CD4-positive, CD25-positive, alpha-beta regulatory T cell (primary cell): ENCODE data around the gene CYP2C18. TPM values are rescaled to one million over a fixed set of nuclear protein-coding genes. Genes with fewer than 3 reads are reported as not detected.
"Not testable (repeated sequence)": the region's sequence is repeated elsewhere in the genome, so short reads cannot be mapped to it uniquely, and the experiment has no call there.

Source experiments
- ATAC-seq, 2 donors: fragments of 150-1000 bp; cut with Tn5 transposase; one replicate each; pipeline ENCODE4 v1.10.0; 2021; ENCODE audit warnings: low read depth in 2 of 2, moderate number of reproducible peaks in 2 of 2, moderate library complexity in 1 of 2
- DNase-seq, 3 donors: peaks; one replicate each; pipeline versions ENCODE4 v3.0.0 to v3.0.0-alpha.2; 2012 to 2022; ENCODE audit warnings: mixed read lengths in 1 of 3
- H3K27ac ChIP-seq: one replicate; pipeline ENCODE4 v1.7.0; 2013; ENCODE audit warnings: mild to moderate bottlenecking, low read length; ENCODE audit not compliant: insufficient read depth, poor library complexity, severe bottlenecking
- H3K27me3 ChIP-seq: one replicate; pipeline ENCODE4 v1.7.0; 2013; ENCODE audit warnings: low read length; ENCODE audit not compliant: control insufficient read depth, insufficient read depth
- H3K36me3 ChIP-seq: one replicate; pipeline ENCODE4 v1.7.0; 2013; ENCODE audit warnings: mild to moderate bottlenecking, low read length, moderate library complexity; ENCODE audit not compliant: control insufficient read depth, insufficient read depth
- H3K4me1 ChIP-seq: 2 replicates; pipeline ENCODE4 v1.7.0; 2013; ENCODE audit warnings: mild to moderate bottlenecking, low read length; ENCODE audit not compliant: insufficient read depth, control insufficient read depth, poor library complexity, severe bottlenecking
- H3K4me3 ChIP-seq: one replicate; pipeline ENCODE4 v1.7.0; 2013; ENCODE audit warnings: low read depth, mild to moderate bottlenecking, low read length, moderate library complexity
- H3K9me3 ChIP-seq, 2 experiments: 1 replicate in 1 of 2; 2 replicates in 1 of 2; pipeline ENCODE4 v1.7.0; 2013; ENCODE audit warnings: low read length in 2 of 2, mild to moderate bottlenecking in 1 of 2, moderate library complexity in 1 of 2; ENCODE audit not compliant: control insufficient read depth in 2 of 2
- H3K27ac Mint-ChIP-seq, 3 donors: one replicate each; pipeline ENCODE4 v1.8.0; 2020 to 2022; ENCODE audit warnings: mild to moderate bottlenecking in 3 of 3, mixed read lengths in 3 of 3, moderate library complexity in 2 of 3
- H3K27me3 Mint-ChIP-seq: one replicate; pipeline ENCODE4 v1.8.0; 2022; ENCODE audit warnings: mild to moderate bottlenecking, mixed read lengths
- H3K36me3 Mint-ChIP-seq: one replicate; pipeline ENCODE4 v1.8.0; 2020; ENCODE audit warnings: mixed read lengths
- H3K4me1 Mint-ChIP-seq, 4 donors: one replicate each; pipeline ENCODE4 v1.8.0; 2020 to 2022; ENCODE audit warnings: mixed read lengths in 4 of 4, mild to moderate bottlenecking in 1 of 4
- H3K4me3 Mint-ChIP-seq, 4 donors: one replicate each; pipeline ENCODE4 v1.8.0; 2020 to 2022; ENCODE audit warnings: mild to moderate bottlenecking in 4 of 4, mixed read lengths in 4 of 4, moderate library complexity in 3 of 4
- H3K9me3 Mint-ChIP-seq, 7 donors: one replicate each; pipeline ENCODE4 v1.8.0; 2020 to 2022; ENCODE audit warnings: mixed read lengths in 7 of 7, mild to moderate bottlenecking in 3 of 7, moderate library complexity in 2 of 7
- polyA plus RNA-seq, 4 donors: library from polyadenylated mRNA; unstranded; fragments of 300-500 nt; fragmentation: Illumina TruSeq; gene quantifications; one replicate each; pipeline ENCODE4 v1.2.3, GENCODE V29; 2021
- total RNA-seq: library from RNA; stranded (reverse); gene quantifications from one replicate; pipeline ENCODE4 v1.2.3, GENCODE V29; 2022

Gene CYP2C18
- total RNA-seq (not detected), polyA plus RNA-seq (not detected)

GRCh38 chr10:94683214-94684054, at the start of gene CYP2C18:
TSS of gene CYP2C18 (plus strand) at chr10:94683729. CDS start at chr10:94683820, 91 bp downstream.
- H3K9me3 ChIP-seq: no peaks in the 10 kb centered on the region
- no peak within 1 kb of the TSS for H3K27ac Mint-ChIP-seq
- H3K27me3 ChIP-seq: no peaks in the 10 kb centered on the region
- no peak within 1 kb of the TSS for H3K27ac ChIP-seq
- H3K36me3 ChIP-seq: no peaks in the 10 kb centered on the region
- peaks cover 0 to 4% (median 0%) of the 10 kb centered on the region in 7 donors for H3K9me3 Mint-ChIP-seq
- no peaks in the 10 kb centered on the region for H3K4me1 ChIP-seq
- H3K4me3 ChIP-seq: no peak within 1 kb of the TSS
- no peaks in the 10 kb centered on the region for H3K27me3 Mint-ChIP-seq
- ATAC-seq (no peak), DNase-seq (no peak)
- no peaks in the 10 kb centered on the region for H3K4me1 Mint-ChIP-seq
- no peak within 1 kb of the TSS for H3K4me3 Mint-ChIP-seq
- no peaks in the 10 kb centered on the region for H3K36me3 Mint-ChIP-seq

- not testable (repeated sequence) for H3K27ac ChIP-seq, H3K27me3 Mint-ChIP-seq, H3K36me3 Mint-ChIP-seq, ATAC-seq, H3K4me1 Mint-ChIP-seq, H3K27me3 ChIP-seq, H3K4me1 ChIP-seq, H3K27ac Mint-ChIP-seq, H3K4me3 Mint-ChIP-seq, H3K36me3 ChIP-seq, H3K9me3 ChIP-seq, DNase-seq, H3K4me3 ChIP-seq
- peaks cover 5 to 30% (median 13%) of the 10 kb centered on the region in 7 donors for H3K9me3 Mint-ChIP-seq
These were observed 45.4 kb upstream of the CYP2C18 start for GRCh38 chr10:94638097-94638496.

GRCh38 chr10:94639902-94640301, 43.6 kb upstream of the CYP2C18 start:
- DNase-seq (no peak), ATAC-seq (no peak)
- Histone ChIP-seq H3K36me3 (no peaks in the 10 kb centered on the region), H3K9me3 (peaks cover 0 to 6% of the 10 kb centered on the region in 2 experiments), H3K4me3 (no peak overlapping the region), H3K27ac (no peak overlapping the region), H3K27me3 (no peaks in the 10 kb centered on the region), H3K4me1 (no peaks in the 10 kb centered on the region)
- no peaks in the 10 kb centered on the region for H3K36me3 Mint-ChIP-seq
- H3K4me1 Mint-ChIP-seq: no peaks in the 10 kb centered on the region
- H3K27me3 Mint-ChIP-seq: peaks cover 6% of the 10 kb centered on the region
- H3K4me3 Mint-ChIP-seq: no peak overlapping the region
- H3K9me3 Mint-ChIP-seq: peaks cover 5 to 24% (median 13%) of the 10 kb centered on the region in 7 donors
- H3K27ac Mint-ChIP-seq: no peak overlapping the region

DNA sequence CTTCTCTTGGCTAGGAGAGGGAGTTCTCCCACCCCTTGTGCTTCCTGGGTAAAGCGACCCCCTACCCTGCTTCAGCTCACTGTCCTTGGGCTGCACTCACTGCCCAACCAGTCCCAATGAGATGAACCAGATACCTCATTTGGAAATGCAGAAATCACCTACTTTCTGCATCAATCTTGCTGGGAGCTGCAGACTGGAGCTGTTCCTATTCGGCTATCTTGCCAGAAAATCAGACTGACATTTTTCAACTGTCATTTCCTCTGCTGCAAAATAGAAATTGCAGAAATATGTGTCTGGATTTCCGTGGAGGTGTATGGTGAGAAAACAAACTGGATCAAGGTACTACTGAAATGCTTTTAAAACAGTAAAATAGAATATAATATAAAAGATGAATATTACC, 43.0 kb upstream of the CYP2C18 start:
- H3K27me3 ChIP-seq: no peaks in the 10 kb centered on the region
- H3K9me3 Mint-ChIP-seq: peaks cover 2 to 19% (median 9%) of the 10 kb centered on the region in 7 donors
- no peak overlapping the region for H3K4me3 ChIP-seq
- H3K36me3 ChIP-seq: no peaks in the 10 kb centered on the region
- no peak overlapping the region for H3K4me3 Mint-ChIP-seq
- H3K4me1 ChIP-seq: no peaks in the 10 kb centered on the region
- peaks cover 6% of the 10 kb centered on the region for H3K27me3 Mint-ChIP-seq
- H3K9me3 ChIP-seq: peaks cover 0 to 6% of the 10 kb centered on the region in 2 experiments
- DNase-seq (no peak), ATAC-seq (no peak)
- H3K27ac ChIP-seq: no peak overlapping the region
- H3K4me1 Mint-ChIP-seq: no peaks in the 10 kb centered on the region
- no peak overlapping the region for H3K27ac Mint-ChIP-seq
- H3K36me3 Mint-ChIP-seq: no peaks in the 10 kb centered on the region

DNA sequence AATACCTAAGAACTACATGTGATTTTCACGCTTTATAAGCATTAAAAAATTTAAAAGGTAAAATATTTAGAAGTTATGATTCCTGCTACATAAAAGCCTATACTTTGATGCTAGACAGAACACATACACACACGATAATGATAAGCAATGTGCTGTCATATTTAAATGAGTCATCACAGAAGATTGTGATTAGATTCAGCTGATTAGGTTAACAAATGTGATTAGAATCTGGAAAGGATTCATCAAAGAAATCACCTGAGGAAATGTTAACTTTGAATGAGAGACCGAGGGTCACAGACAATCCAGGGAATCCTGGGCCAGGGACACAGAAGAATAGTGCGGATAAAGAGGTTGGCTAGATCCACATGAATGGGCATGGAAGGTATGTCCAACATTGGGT, 42.0 kb upstream of the CYP2C18 start:
- Mint-ChIP-seq H3K4me3 (no peak overlapping the region), H3K27me3 (peaks cover 6% of the 10 kb centered on the region), H3K9me3 (peaks cover 2 to 18% (median 7%) of the 10 kb centered on the region in 7 donors), H3K4me1 (no peaks in the 10 kb centered on the region), H3K36me3 (no peaks in the 10 kb centered on the region), H3K27ac (no peak overlapping the region)
- DNase-seq (no peak), ATAC-seq (no peak)
- Histone ChIP-seq H3K9me3 (peaks cover 0 to 6% of the 10 kb centered on the region in 2 experiments), H3K27me3 (no peaks in the 10 kb centered on the region), H3K4me1 (no peaks in the 10 kb centered on the region), H3K27ac (no peak overlapping the region), H3K4me3 (no peak overlapping the region), H3K36me3 (no peaks in the 10 kb centered on the region)

- Histone ChIP-seq H3K4me3 (no peak overlapping the region), H3K36me3 (no peaks in the 10 kb centered on the region), H3K9me3 (peaks cover 0 to 3% of the 10 kb centered on the region in 2 experiments), H3K4me1 (no peaks in the 10 kb centered on the region), H3K27ac (no peak overlapping the region), H3K27me3 (no peaks in the 10 kb centered on the region)
- Mint-ChIP-seq H3K36me3 (no peaks in the 10 kb centered on the region), H3K4me1 (no peaks in the 10 kb centered on the region), H3K27ac (no peak overlapping the region), H3K4me3 (no peak overlapping the region), H3K27me3 (peaks cover 5% of the 10 kb centered on the region), H3K9me3 (peaks cover 0 to 4% (median 1%) of the 10 kb centered on the region in 7 donors)
- DNase-seq (no peak), ATAC-seq (no peak)
These were observed 39.2 kb upstream of the CYP2C18 start for GRCh38 chr10:94644352-94644751.

GRCh38 chr10:94645285-94645684, 38.2 kb upstream of the CYP2C18 start:
- Mint-ChIP-seq H3K27ac (no peak overlapping the region), H3K36me3 (no peaks in the 10 kb centered on the region), H3K4me1 (no peaks in the 10 kb centered on the region), H3K27me3 (peaks cover 5% of the 10 kb centered on the region), H3K9me3 (peaks cover 0 to 2% (median 0%) of the 10 kb centered on the region in 7 donors), H3K4me3 (no peak overlapping the region)
- Histone ChIP-seq H3K27ac (no peak overlapping the region), H3K36me3 (no peaks in the 10 kb centered on the region), H3K4me3 (no peak overlapping the region), H3K9me3 (no peaks in the 10 kb centered on the region), H3K27me3 (no peaks in the 10 kb centered on the region), H3K4me1 (no peaks in the 10 kb centered on the region)
- no peak for ATAC-seq
- DNase-seq: no peak

DNA sequence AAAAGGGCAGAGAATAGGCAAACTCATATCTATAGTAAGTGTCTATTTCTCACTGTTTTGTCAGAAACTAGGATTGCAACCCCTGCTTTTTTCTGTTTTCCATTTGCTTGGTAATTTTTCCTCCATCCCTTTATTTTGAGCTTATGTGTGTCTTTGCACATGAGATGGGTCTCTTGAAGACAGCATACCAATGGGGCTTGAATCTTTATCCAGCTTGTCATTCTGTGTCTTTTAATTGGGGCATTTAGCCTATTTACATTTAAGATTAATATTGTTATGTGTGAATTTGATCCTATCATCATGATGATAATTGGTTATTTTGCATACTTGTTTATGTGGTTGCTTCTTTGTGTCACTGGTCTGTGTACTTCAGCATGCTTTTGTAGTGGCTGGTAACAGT, 28.3 kb upstream of the CYP2C18 start:
- H3K9me3 Mint-ChIP-seq: peaks cover 0 to 20% (median 4%) of the 10 kb centered on the region in 7 donors
- not testable (repeated sequence) for H3K27me3 Mint-ChIP-seq, H3K4me1 ChIP-seq, H3K9me3 ChIP-seq, H3K27ac Mint-ChIP-seq, H3K27ac ChIP-seq, ATAC-seq, H3K36me3 Mint-ChIP-seq, H3K4me3 Mint-ChIP-seq, H3K36me3 ChIP-seq, H3K27me3 ChIP-seq, H3K4me1 Mint-ChIP-seq, DNase-seq, H3K4me3 ChIP-seq
